ENCODE measurements around the gene AMZ1. TPM values are rescaled to one million over a fixed set of nuclear protein-coding genes. Genes with fewer than 3 reads are reported as not detected.
"Not testable (repeated sequence)": the region's sequence is repeated elsewhere in the genome, so short reads cannot be mapped to it uniquely, and the experiment has no call there.

Gene AMZ1
- total and polyA plus RNA-seq, 2 donors (not counting 1 experiment from before 2014, with no cell fraction given), result 0.26 to 0.33 TPM

GRCh38 chr7:2725178-2726105 is 37.4 kb downstream of the AMZ1 start:
- no peak for TF ChIP-seq EZH2 (IDR thresholded peaks at IDR 0.05; ENCODE audit: low read length, missing control alignments)
- TF ChIP-seq CTCF (conservative IDR thresholded peaks at IDR 0.05 in 1 of 2, IDR thresholded peaks at IDR 0.05 in 1 of 2; ENCODE audit: low read depth in 1 of 2, low read length in 2 of 2), result no peak

GRCh38 chr7:2726316-2727018 is 38.5 kb downstream of the AMZ1 start:
- DNase-seq (ENCODE audit: low read depth in 2 of 2), result no peak

More at GRCh38 chr7:2725178-2726105, 37.4 kb downstream of the AMZ1 start:
- Histone ChIP-seq H2AFZ (ENCODE audit: low read length) (no peak overlapping the region), H3K9me3 (ENCODE audit: control insufficient read depth, insufficient read depth, low read depth, low read length) (no peaks in the 10 kb centered on the region), H3K27me3 (ENCODE audit: control insufficient read depth, insufficient read depth, low read length) (no peaks in the 10 kb centered on the region), H3K4me2 (ENCODE audit: extremely low read depth, insufficient read depth, low read length) (no peak overlapping the region), H3K27ac (ENCODE audit: insufficient read depth, low read length) (no peak overlapping the region), H4K20me1 (ENCODE audit: control insufficient read depth, extremely low read depth, insufficient read depth, low read length) (no peaks in the 10 kb centered on the region), H3K36me3 (ENCODE audit: control insufficient read depth, insufficient read depth, low read length) (peaks cover 12% of the 10 kb centered on the region), H3K4me3 (replicated peaks in 1 of 4; ENCODE audit: control extremely low read depth in 1 of 4, insufficient read depth in 1 of 4, low read depth in 3 of 4, low read length in 4 of 4) (no peak overlapping the region), H3K79me2 (ENCODE audit: control insufficient read depth, insufficient read depth, low read length) (no peaks in the 10 kb centered on the region), H3K4me1 (ENCODE audit: control insufficient read depth, extremely low read depth, insufficient read depth, low read length) (peaks cover 5% of the 10 kb centered on the region), H3K9ac (ENCODE audit: insufficient read depth, low read length) (no peak overlapping the region)
- DNase-seq (ENCODE audit: low read depth in 2 of 2), result no peak

GRCh38 chr7:2727206-2727605 is 39.2 kb downstream of the AMZ1 start:
- H4K20me1 ChIP-seq (ENCODE audit: control insufficient read depth, extremely low read depth, insufficient read depth, low read length); H3K4me3 ChIP-seq (replicated peaks in 1 of 4; ENCODE audit: control extremely low read depth in 1 of 4, insufficient read depth in 1 of 4, low read depth in 3 of 4, low read length in 4 of 4); H3K4me2 ChIP-seq (ENCODE audit: extremely low read depth, insufficient read depth, low read length); H3K36me3 ChIP-seq (ENCODE audit: control insufficient read depth, insufficient read depth, low read length); H3K4me1 ChIP-seq (ENCODE audit: control insufficient read depth, extremely low read depth, insufficient read depth, low read length); H3K9ac ChIP-seq (ENCODE audit: insufficient read depth, low read length); H3K79me2 ChIP-seq (ENCODE audit: control insufficient read depth, insufficient read depth, low read length); H2AFZ ChIP-seq (ENCODE audit: low read length); DNase-seq (ENCODE audit: low read depth in 2 of 2); H3K27me3 ChIP-seq (ENCODE audit: control insufficient read depth, insufficient read depth, low read length); H3K27ac ChIP-seq (ENCODE audit: insufficient read depth, low read length); H3K9me3 ChIP-seq (ENCODE audit: control insufficient read depth, insufficient read depth, low read depth, low read length): not testable (repeated sequence)

More at GRCh38 chr7:2726316-2727018, 38.5 kb downstream of the AMZ1 start:
- no peak overlapping the region for H2AFZ ChIP-seq (ENCODE audit: low read length)
- H3K4me3 ChIP-seq (replicated peaks in 1 of 4; ENCODE audit: control extremely low read depth in 1 of 4, insufficient read depth in 1 of 4, low read depth in 3 of 4, low read length in 4 of 4), result no peak overlapping the region
- no peaks in the 10 kb centered on the region for H3K27me3 ChIP-seq (ENCODE audit: control insufficient read depth, insufficient read depth, low read length)
- peaks cover 11% of the 10 kb centered on the region for H3K36me3 ChIP-seq (ENCODE audit: control insufficient read depth, insufficient read depth, low read length)
- no peak overlapping the region for H3K9ac ChIP-seq (ENCODE audit: insufficient read depth, low read length)
- no peak overlapping the region for H3K4me2 ChIP-seq (ENCODE audit: extremely low read depth, insufficient read depth, low read length)
- no peaks in the 10 kb centered on the region for H4K20me1 ChIP-seq (ENCODE audit: control insufficient read depth, extremely low read depth, insufficient read depth, low read length)
- no peaks in the 10 kb centered on the region for H3K9me3 ChIP-seq (ENCODE audit: control insufficient read depth, insufficient read depth, low read depth, low read length)
- H3K79me2 ChIP-seq (ENCODE audit: control insufficient read depth, insufficient read depth, low read length), result peaks cover 2% of the 10 kb centered on the region
- no peak overlapping the region for H3K27ac ChIP-seq (ENCODE audit: insufficient read depth, low read length)
- TF ChIP-seq EZH2 (IDR thresholded peaks at IDR 0.05; ENCODE audit: low read length, missing control alignments) (no peak), CTCF (conservative IDR thresholded peaks at IDR 0.05 in 1 of 2, IDR thresholded peaks at IDR 0.05 in 1 of 2; ENCODE audit: low read depth in 1 of 2, low read length in 2 of 2) (no peak)
- peaks cover 5% of the 10 kb centered on the region for H3K4me1 ChIP-seq (ENCODE audit: control insufficient read depth, extremely low read depth, insufficient read depth, low read length)
